GM12892 (cell line): ENCODE measurements around the gene SLC48A1.
A peak's percentile ranks its signal among the peaks of the same experiment; 100 is the strongest.

Experiments used
- DNase-seq: peaks from one replicate; pipeline ENCODE4 v3.0.0; 2011; ENCODE audit not compliant: insufficient read length
- FAIRE-seq: peaks from 2 replicates; lab custom pipeline; 2011; peaks lifted over from hg19 to GRCh38; lab: Jason Lieb, UNC
- POLR2A ChIP-seq: IDR thresholded peaks from 2 replicates; pipeline ENCODE4 v1.6.1; 2011; ENCODE audit warnings: low read depth, low read length, control low read depth
- POLR2AphosphoS5 ChIP-seq: IDR thresholded peaks from 2 replicates; pipeline ENCODE4 v1.6.1; 2011; ENCODE audit warnings: low read depth, low read length, control low read depth
- TAF1 ChIP-seq: IDR thresholded peaks from 2 replicates; pipeline ENCODE4 v1.6.1; 2011; ENCODE audit warnings: low read depth, mild to moderate bottlenecking, control low read depth, low read length, borderline replicate concordance

The SLC48A1 gene

GRCh38 chr12:47754126-47754525 is 18.9 kb upstream of the SLC48A1 start:
- TF ChIP-seq POLR2AphosphoS5 = no peak
- no peak for DNase-seq
- FAIRE-seq = no peak

- DNase-seq = no peak
- TF ChIP-seq TAF1 = no peak
- no peak for TF ChIP-seq POLR2A
- no peak for TF ChIP-seq POLR2AphosphoS5
- no peak for FAIRE-seq
These were observed 18.2 kb upstream of the SLC48A1 start for GRCh38 chr12:47754881-47755280.

GRCh38 chr12:47755655-47756562 is 17.1 kb upstream of the SLC48A1 start:
- peak; percentile 67 for DNase-seq
- FAIRE-seq = peak; percentile 92

GRCh38 chr12:47757364-47757839 is 15.6 kb upstream of the SLC48A1 start:
- DNase-seq (no peak), FAIRE-seq (no peak)
- TF ChIP-seq POLR2A (no peak), POLR2AphosphoS5 (no peak), TAF1 (no peak)

More at GRCh38 chr12:47755655-47756562, 17.1 kb upstream of the SLC48A1 start:
- TF ChIP-seq POLR2A (no peak), POLR2AphosphoS5 (no peak), TAF1 (no peak)

DNA sequence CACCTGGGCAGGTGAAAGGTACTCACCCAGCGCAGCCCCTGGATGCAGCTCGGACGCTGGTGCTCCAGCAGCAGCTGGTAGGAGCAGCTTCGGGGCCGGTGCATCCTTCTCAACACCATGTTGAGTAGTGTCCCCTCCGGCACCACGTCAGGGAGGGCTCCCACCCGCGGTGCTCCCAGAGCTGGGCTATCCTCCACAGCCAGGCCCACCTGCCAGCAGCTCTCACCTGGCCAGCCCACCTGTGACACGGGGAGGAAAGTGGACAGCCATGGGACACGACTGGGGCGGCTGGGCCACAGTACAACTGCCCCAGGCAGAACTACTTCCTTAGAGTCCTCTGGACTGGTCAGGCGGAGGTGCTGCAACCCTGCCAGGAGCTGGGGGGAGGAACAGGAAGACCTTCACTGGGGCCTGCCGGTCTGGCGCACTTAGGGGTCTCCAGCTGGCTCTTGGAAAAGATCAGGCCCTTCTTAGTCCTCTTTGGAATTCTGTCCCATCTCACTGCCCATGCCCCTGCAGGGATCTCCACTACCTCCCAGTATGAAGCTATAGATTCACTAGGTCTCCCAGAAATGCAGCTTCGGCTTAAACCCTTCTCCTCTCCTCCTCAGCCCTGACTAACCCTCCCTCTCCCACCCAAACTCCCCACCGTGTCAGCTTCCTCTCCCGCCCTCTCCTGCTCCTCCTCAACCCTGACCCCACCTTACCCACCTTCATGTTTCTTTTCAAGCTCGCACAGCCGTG is 15.0 kb upstream of the SLC48A1 start:
- DNase-seq (no peak), FAIRE-seq (no peak)
- TF ChIP-seq POLR2AphosphoS5 (no peak), TAF1 (no peak), POLR2A (no peak)

GRCh38 chr12:47758584-47758833 is 14.5 kb upstream of the SLC48A1 start:
- DNase-seq (no peak), FAIRE-seq (no peak)
- no peak for TF ChIP-seq POLR2AphosphoS5

GRCh38 chr12:47758834-47759690 is 14.0 kb upstream of the SLC48A1 start, which contains the start of gene RAPGEF3:
RAPGEF3 (minus strand) TSS chr12:47758880; CDS start chr12:47758556, 324 bp downstream.
- peak; percentile 67 for FAIRE-seq
- no peak for TF ChIP-seq POLR2AphosphoS5
- TF ChIP-seq TAF1 = no peak
- no peak for TF ChIP-seq POLR2A
- peak; percentile 81 for DNase-seq

- DNase-seq (no peak), FAIRE-seq (no peak)
- TF ChIP-seq TAF1 = no peak
- no peak for TF ChIP-seq POLR2AphosphoS5
- TF ChIP-seq POLR2A = no peak
These were observed 10.1 kb upstream of the SLC48A1 start for GRCh38 chr12:47762850-47763465.

DNA sequence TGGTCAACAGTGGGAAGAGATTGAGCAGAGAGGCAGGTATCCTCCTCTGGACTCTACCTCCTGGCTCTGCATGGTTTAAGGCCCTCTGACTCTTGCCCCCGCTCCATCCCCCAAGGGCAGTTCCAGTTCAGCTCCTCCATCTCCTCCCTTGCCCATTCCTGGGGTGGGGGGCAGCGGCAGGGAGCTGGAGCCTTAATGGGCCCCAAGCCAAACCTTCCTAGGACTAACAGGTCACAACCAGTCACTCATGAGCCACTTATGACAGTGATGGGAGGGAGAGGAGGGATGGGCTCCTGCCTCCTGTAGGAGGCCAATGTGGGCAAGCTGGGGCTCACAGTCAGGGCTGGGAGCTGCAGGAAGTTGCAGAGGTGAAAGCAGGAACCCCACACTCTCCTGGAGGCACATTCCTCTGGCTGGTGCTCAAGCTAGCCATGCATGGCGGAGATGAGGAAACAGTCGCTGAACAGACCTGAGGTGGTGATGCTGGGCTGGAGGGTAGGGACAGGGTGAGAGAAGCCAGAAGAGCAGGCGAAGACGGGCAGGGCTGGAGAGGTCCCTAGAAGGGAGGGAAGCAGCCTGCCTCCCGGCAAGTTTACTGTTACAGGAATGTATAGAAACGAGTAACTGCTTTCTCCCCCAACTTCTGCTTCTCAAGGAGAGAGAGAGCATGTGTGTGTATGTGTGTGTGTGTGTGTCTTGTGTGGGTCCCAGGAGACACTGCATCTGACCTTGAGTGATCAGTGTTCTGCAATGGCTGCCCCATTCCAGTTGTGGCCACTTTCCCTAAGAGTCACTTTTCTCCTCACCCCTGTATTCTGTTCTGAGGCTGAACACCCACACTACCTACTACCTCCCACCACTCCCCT is 9.3 kb upstream of the SLC48A1 start:
- peak; percentile 9 for FAIRE-seq
- TF ChIP-seq POLR2AphosphoS5 (no peak), TAF1 (no peak), POLR2A (no peak)
- no peak for DNase-seq

GRCh38 chr12:47766502-47767215 is 6.4 kb upstream of the SLC48A1 start:
- TF ChIP-seq POLR2A = no peak
- no peak for TF ChIP-seq POLR2AphosphoS5
- no peak for TF ChIP-seq TAF1
- DNase-seq = no peak
- no peak for FAIRE-seq
